Left lung (tissue), 10 donors: ENCODE measurements around the gene NMT2. TPM values are rescaled to one million over a fixed set of nuclear protein-coding genes. Genes with fewer than 3 reads are reported as not detected.

ENCODE experiments used
- ATAC-seq: fragments of 200-7000 bp; cut with Tn5 transposase; one replicate; pipeline ENCODE4 v1.9.1; 2020; ENCODE audit warnings: moderate library complexity
- DNase-seq, 4 donors: peaks; one replicate each; pipeline ENCODE4 v3.0.0-alpha.2; 2013 to 2020
- H3K27ac ChIP-seq, 2 donors: fragments of 200-600 bp; sonication (generic) in 1 of 2; one replicate each; pipeline versions ENCODE4 v1.5.0 to v1.8.0; 2020 to 2021
- H3K27me3 ChIP-seq, 2 donors: fragments of 200-600 bp; sonication (generic) in 1 of 2; one replicate each; pipeline versions ENCODE4 v1.5.0 to v1.8.0; 2020 to 2021
- H3K36me3 ChIP-seq, 2 donors: fragments of 200-600 bp; sonication (generic) in 1 of 2; one replicate each; pipeline versions ENCODE4 v1.5.0 to v1.8.0; 2020 to 2021
- H3K4me1 ChIP-seq, 2 donors: fragments of 200-600 bp; one replicate each; pipeline ENCODE4 v1.8.0; 2021
- H3K4me3 ChIP-seq, 2 donors: fragments of 200-600 bp; sonication (generic) in 1 of 2; one replicate each; pipeline versions ENCODE4 v1.5.0 to v1.8.0; 2020 to 2021; ENCODE audit warnings: mild to moderate bottlenecking in 1 of 2
- H3K9me3 ChIP-seq, 2 donors: fragments of 200-600 bp; sonication (generic) in 1 of 2; one replicate each; pipeline versions ENCODE4 v1.5.0 to v1.8.0; 2020 to 2021
- CTCF ChIP-seq, 2 donors: fragments of 200-600 bp; sonication (generic) in 1 of 2; IDR thresholded peaks; one replicate each; pipeline versions ENCODE4 v1.5.0 to v1.8.0; 2021; ENCODE audit warnings: antibody characterized with exemption in 2 of 2
- intact Hi-C, 2 donors: fragments of 100-400 bp; cut with DNase I; formaldehyde crosslinking; loops; one replicate each; pipeline versions ENCODE4 v1.11.2 to v1.14.2; 2022
- polyA plus RNA-seq, 6 donors: library from polyadenylated mRNA; unstranded; fragments of 120-200 nt; gene quantifications; one replicate each; pipeline ENCODE4 v1.2.1, GENCODE V29; 2013; ENCODE audit not compliant: insufficient read length in 6 of 6
- total RNA-seq, 2 donors: library from RNA; stranded (reverse); fragmentation: NEBNext Ultra II Directional; extraction: Animal tissue kit (Norgen Biotek cat#: 25700); gene quantifications; one replicate each; pipeline ENCODE4 v1.2.1, GENCODE V29; 2021
- donor health status: DM: no; HTN: yes; CAD: no.
- donor health status: DM: no; HTN: no; CAD: no.

Gene NMT2
- total and polyA plus RNA-seq, 8 donors: 9.2 to 38.5 (median 34.7) TPM

- H3K9me3 ChIP-seq: no peaks in the 10 kb centered on the region
- ATAC-seq (no peak), DNase-seq (no peak)
- no peak overlapping the region for H3K4me3 ChIP-seq
- peaks cover 0 to 40% of the 10 kb centered on the region in 2 donors for H3K36me3 ChIP-seq
- TF ChIP-seq CTCF (IDR thresholded peaks at IDR 0.05): no peak
- intact Hi-C loops: no loop called here
- no peak overlapping the region for H3K27ac ChIP-seq
- no peaks in the 10 kb centered on the region for H3K27me3 ChIP-seq
- no peaks in the 10 kb centered on the region for H3K4me1 ChIP-seq
Observed at GRCh38 chr10:15136129-15137035, 32.1 kb downstream of the NMT2 start.

GRCh38 chr10:15131330-15131729 is 37.2 kb downstream of the NMT2 start:
- ATAC-seq (no peak), DNase-seq (no peak)
- H3K36me3 ChIP-seq: peaks cover 0 to 34% of the 10 kb centered on the region in 2 donors
- no peak overlapping the region for H3K27ac ChIP-seq
- intact Hi-C loops: no loop called here
- no peaks in the 10 kb centered on the region for H3K4me1 ChIP-seq
- no peak for TF ChIP-seq CTCF (IDR thresholded peaks at IDR 0.05)
- no peak overlapping the region for H3K4me3 ChIP-seq
- no peaks in the 10 kb centered on the region for H3K27me3 ChIP-seq
- H3K9me3 ChIP-seq: no peaks in the 10 kb centered on the region

DNA sequence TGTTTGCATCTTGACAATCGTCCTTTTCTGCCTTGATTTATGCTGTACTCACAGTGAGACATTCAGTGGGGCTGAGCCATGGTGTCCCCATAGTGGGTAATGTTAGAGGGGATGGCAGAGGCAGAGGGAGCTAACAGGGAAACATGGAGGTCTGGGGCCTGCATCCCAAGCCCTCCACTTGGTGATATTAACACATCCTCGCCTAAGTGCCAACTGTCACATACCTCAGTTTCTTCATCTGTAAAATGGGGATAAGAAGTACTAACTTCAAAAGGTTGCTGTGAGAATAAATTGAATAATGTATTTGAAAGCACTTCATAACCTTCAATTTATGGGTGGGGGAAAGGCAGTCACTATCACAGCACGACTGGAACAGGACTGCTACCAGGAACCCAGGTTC is 43.6 kb downstream of the NMT2 start:
- no peak for ATAC-seq
- Histone ChIP-seq H3K36me3 (peaks cover 0 to 13% of the 10 kb centered on the region in 2 donors), H3K27ac (no peak overlapping the region), H3K4me3 (no peak overlapping the region), H3K4me1 (no peaks in the 10 kb centered on the region), H3K27me3 (no peaks in the 10 kb centered on the region), H3K9me3 (no peaks in the 10 kb centered on the region)
- no peak for DNase-seq
- intact Hi-C loops: no loop called here
- no peak for TF ChIP-seq CTCF (IDR thresholded peaks at IDR 0.05)

DNA sequence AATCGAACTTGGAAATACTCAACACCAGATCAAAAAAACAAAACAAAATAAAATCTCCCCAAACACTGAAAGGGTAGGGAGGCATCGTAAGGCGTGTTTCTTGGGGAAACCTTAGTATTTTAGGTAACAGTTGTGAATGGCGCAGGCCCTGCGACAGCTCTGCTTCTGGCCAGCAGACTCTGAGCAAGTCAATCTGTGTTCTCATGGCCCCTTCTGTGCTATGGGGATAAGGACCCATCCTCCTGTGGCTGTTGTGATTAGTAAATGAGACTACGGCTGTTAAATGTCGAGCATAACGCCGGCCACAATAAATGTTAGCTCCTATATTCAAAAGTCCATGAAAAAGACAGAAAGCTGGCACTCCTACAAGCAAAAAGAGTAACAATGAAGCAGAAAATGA is 44.3 kb downstream of the NMT2 start:
- H3K4me1 ChIP-seq: no peaks in the 10 kb centered on the region
- H3K36me3 ChIP-seq: peaks cover 0 to 19% of the 10 kb centered on the region in 2 donors
- no peak overlapping the region for H3K27ac ChIP-seq
- no peaks in the 10 kb centered on the region for H3K27me3 ChIP-seq
- TF ChIP-seq CTCF (IDR thresholded peaks at IDR 0.05): no peak
- DNase-seq: no peak
- ATAC-seq: no peak
- H3K9me3 ChIP-seq: no peaks in the 10 kb centered on the region
- H3K4me3 ChIP-seq: no peak overlapping the region
- intact Hi-C loops: no loop called here

DNA sequence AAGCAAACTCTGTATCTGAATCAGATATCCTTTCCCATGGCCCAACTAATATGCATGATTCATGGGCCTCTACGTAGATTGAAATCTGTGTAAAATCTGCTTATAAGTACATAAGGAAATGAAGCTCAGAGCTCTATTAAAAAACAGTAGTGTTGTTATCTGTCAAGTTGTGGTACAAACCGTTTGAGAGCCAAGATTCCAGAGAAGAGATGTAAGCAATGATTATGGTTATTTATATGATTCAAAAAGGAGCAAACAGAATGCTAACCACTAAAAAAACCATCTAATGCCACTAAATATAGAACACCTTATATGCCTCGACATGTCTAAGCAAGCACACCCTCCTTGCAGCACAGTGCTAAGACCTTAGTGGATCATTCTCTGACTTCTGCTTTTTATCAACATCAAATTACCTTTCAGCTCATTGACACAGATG is 44.7 kb downstream of the NMT2 start:
- Histone ChIP-seq H3K27me3 (no peaks in the 10 kb centered on the region), H3K4me1 (no peaks in the 10 kb centered on the region), H3K9me3 (no peaks in the 10 kb centered on the region), H3K27ac (no peak overlapping the region), H3K4me3 (no peak overlapping the region), H3K36me3 (peaks cover 0 to 23% of the 10 kb centered on the region in 2 donors)
- DNase-seq (no peak), ATAC-seq (no peak)
- intact Hi-C loops: no loop called here
- no peak for TF ChIP-seq CTCF (IDR thresholded peaks at IDR 0.05)
